IMR-90 (cell line): ENCODE results near the gene FAM171A1. TPM values are rescaled to one million over a fixed set of nuclear protein-coding genes. Genes with fewer than 3 reads are reported as not detected.

Source experiments
- ATAC-seq: fragments of 200-7000 bp; cut with Tn5 transposase; 2 replicates; pipeline ENCODE4 v1.9.1; 2020; ENCODE audit warnings: low read depth, mild to moderate bottlenecking, moderate library complexity
- BruUV-seq: library from RNA; stranded (reverse); fragments of 400-500 nt; replicated peaks from 2 replicates; lab custom pipeline; 2021; lab: Mats Ljungman, UMichigan
- CTCF ChIA-PET: fragments of 300-600 bp; formaldehyde crosslinking; extraction: SDS; loops from one replicate; lab custom pipeline; 2021; ENCODE audit warnings: antibody characterized with exemption; lab: Yijun Ruan, JAX
- POLR2A ChIA-PET: fragments of 300-600 bp; sonication (Branson Sonifier 250); formaldehyde crosslinking; loops from one replicate; lab custom pipeline; 2022; ENCODE audit warnings: antibody characterized with exemption; ENCODE audit not compliant: unreplicated experiment; lab: Charles Lee
- DNase-seq: peaks from one replicate; pipeline ENCODE4 v3.0.0; 2013
- H2AFZ ChIP-seq: replicated peaks from 2 replicates; pipeline ENCODE3; 2013; ENCODE audit warnings: low read length, mild to moderate bottlenecking; ENCODE audit not compliant: poor library complexity
- H2AK5ac ChIP-seq: 2 replicates; pipeline ENCODE4 v1.6.1; 2013; ENCODE audit warnings: low read depth, low read length, inconsistent platforms
- H2AK9ac ChIP-seq: replicated peaks from 2 replicates; pipeline ENCODE3; 2013; ENCODE audit warnings: mild to moderate bottlenecking, low read depth, low read length, moderate library complexity; ENCODE audit not compliant: poor library complexity
- H2BK120ac ChIP-seq: 2 replicates; pipeline ENCODE4 v1.6.1; 2013; ENCODE audit warnings: low read depth, low read length, inconsistent platforms
- H2BK15ac ChIP-seq: 3 replicates; pipeline ENCODE4 v1.6.1; 2013; ENCODE audit warnings: low read depth, low read length, inconsistent platforms
- H2BK20ac ChIP-seq: 2 replicates; pipeline ENCODE4 v1.6.1; 2013; ENCODE audit warnings: low read depth, mild to moderate bottlenecking, inconsistent platforms, low read length, moderate library complexity
- H2BK5ac ChIP-seq: 2 replicates; pipeline ENCODE4 v1.6.1; 2013; ENCODE audit warnings: mild to moderate bottlenecking, low read depth, low read length, inconsistent platforms; ENCODE audit not compliant: poor library complexity, severe bottlenecking
- H3K14ac ChIP-seq: replicated peaks from 2 replicates; pipeline ENCODE4 v1.6.1; 2013; ENCODE audit warnings: low read depth, low read length, inconsistent platforms
- H3K18ac ChIP-seq: 2 replicates; pipeline ENCODE4 v1.6.1; 2013; ENCODE audit warnings: low read depth, low read length, control low read depth
- H3K23ac ChIP-seq: 2 replicates; pipeline ENCODE4 v1.6.1; 2013; ENCODE audit warnings: low read depth, low read length, inconsistent platforms
- H3K27ac ChIP-seq: 2 replicates; pipeline ENCODE4 v1.5.1; 2013; ENCODE audit warnings: mild to moderate bottlenecking, control low read depth, low read length; ENCODE audit not compliant: insufficient read depth
- H3K27me3 ChIP-seq: 2 replicates; pipeline ENCODE4 v1.6.1; 2013; ENCODE audit warnings: low read length; ENCODE audit not compliant: control insufficient read depth, insufficient read depth
- H3K36me3 ChIP-seq: 2 replicates; pipeline ENCODE4 v1.6.1; 2013; ENCODE audit warnings: low read length, mixed read lengths; ENCODE audit not compliant: control insufficient read depth, insufficient read depth
- H3K4ac ChIP-seq: 2 replicates; pipeline ENCODE4 v1.6.1; 2013; ENCODE audit warnings: low read depth, low read length, inconsistent platforms
- H3K4me1 ChIP-seq: 2 replicates; pipeline ENCODE4 v1.6.1; 2013; ENCODE audit warnings: low read length, mixed read lengths; ENCODE audit not compliant: control insufficient read depth, insufficient read depth
- H3K4me2 ChIP-seq: 2 replicates; pipeline ENCODE4 v1.6.1; 2013; ENCODE audit warnings: low read depth, mild to moderate bottlenecking, control low read depth, low read length, moderate library complexity
- H3K4me3 ChIP-seq: 2 replicates; pipeline ENCODE4 v1.5.1; 2013; ENCODE audit warnings: low read depth, mild to moderate bottlenecking, control low read depth, low read length, moderate library complexity; ENCODE audit not compliant: insufficient read depth
- H3K56ac ChIP-seq: 2 replicates; pipeline ENCODE4 v1.6.1; 2013; ENCODE audit warnings: low read length, inconsistent platforms; ENCODE audit not compliant: insufficient read depth; ENCODE audit errors: extremely low read depth
- H3K79me1 ChIP-seq, 2 experiments: 2 replicates each; pipeline ENCODE4 v1.6.1; 2013; ENCODE audit warnings: low read length in 2 of 2, inconsistent platforms in 1 of 2, low read depth in 1 of 2
- H3K9ac ChIP-seq: 2 replicates; pipeline ENCODE4 v1.6.1; 2013; ENCODE audit warnings: low read depth, low read length, control low read depth
- H3K9me1 ChIP-seq: 2 replicates; pipeline ENCODE4 v1.6.1; 2013; ENCODE audit warnings: low read length, inconsistent platforms; ENCODE audit not compliant: insufficient read depth
- H3K9me3 ChIP-seq: 2 replicates; pipeline ENCODE4 v1.6.1; 2013; ENCODE audit warnings: low read length; ENCODE audit not compliant: control insufficient read depth, insufficient read depth
- H4K20me1 ChIP-seq: 2 replicates; pipeline ENCODE4 v1.6.1; 2013; ENCODE audit warnings: low read length, inconsistent platforms; ENCODE audit not compliant: insufficient read depth
- H4K5ac ChIP-seq: 2 replicates; pipeline ENCODE4 v1.6.1; 2013; ENCODE audit warnings: mild to moderate bottlenecking, low read depth, low read length, control low read depth
- H4K8ac ChIP-seq, 2 experiments: 2 replicates each; pipeline ENCODE4 v1.6.1; 2013; ENCODE audit warnings: low read depth in 2 of 2, low read length in 2 of 2, control low read depth in 1 of 2, inconsistent platforms in 1 of 2
- H4K91ac ChIP-seq: 2 replicates; pipeline ENCODE4 v1.6.1; 2013; ENCODE audit warnings: low read depth, low read length, inconsistent platforms; ENCODE audit not compliant: insufficient read depth
- BHLHE40 ChIP-seq: fragments of 150-350 bp; IDR thresholded peaks from 2 replicates; pipeline ENCODE4 v1.6.1; 2016; ENCODE audit warnings: mild to moderate bottlenecking, low read depth, low read length
- CEBPB ChIP-seq: IDR thresholded peaks from 2 replicates; pipeline ENCODE4 v1.6.1; 2012; ENCODE audit warnings: low read depth, low read length, improper control_type of control experiment
- ELK1 ChIP-seq: fragments of 150-350 bp; IDR thresholded peaks from 2 replicates; pipeline ENCODE4 v1.6.1; 2016; ENCODE audit warnings: low read depth, mild to moderate bottlenecking, low read length, moderate library complexity, borderline replicate concordance
- WGBS, 2 experiments: methylation state at CpG; one replicate each; pipeline versions ENCODE4 v1.1.5 to v1.1.7; 2013; ENCODE audit warnings: missing lambda C conversion rate in 2 of 2; ENCODE audit not compliant: insufficient read length in 1 of 2; ENCODE audit errors: extremely low coverage in 2 of 2; 5-methylcytosine and 5-hydroxymethylcytosine counted together
- dilution Hi-C: fragments of 300-500 bp; cut with HindIII; formaldehyde crosslinking; loops from one replicate; pipeline ENCODE4 v1.14.3; 2018; ENCODE audit warnings: low sequenced_read_pairs; ENCODE audit not compliant: unreplicated experiment
- in situ Hi-C: fragments of 300-500 bp; cut with MboI; formaldehyde crosslinking; loops from 3 replicates; pipeline ENCODE4 v1.14.3; 2019; ENCODE audit warnings: low sequenced_read_pairs, inconsistent platforms, mixed read lengths
- intact Hi-C: fragments of 100-400 bp; cut with micrococcal nuclease; formaldehyde crosslinking; loops from 2 replicates; pipeline ENCODE4 v1.10.0; 2022
- polyA plus RNA-seq, 3 experiments: library from polyadenylated mRNA; depleted of rRNA; stranded (reverse); fragments of >200 nt; gene quantifications; 2 replicates each; pipeline ENCODE4 v1.2.3, GENCODE V29; 2012; ENCODE audit warnings: low replicate concordance in 1 of 3
- total RNA-seq: library from RNA; depleted of rRNA; stranded (reverse); fragments of >200 nt; gene quantifications from 2 replicates; pipeline ENCODE4 v1.2.3, GENCODE V29; 2012

Gene FAM171A1
- total and polyA plus RNA-seq, 2 of the 4 experiments (the other 2 are of a cell fraction) = 20.3 to 30.6 TPM

GRCh38 chr10:15183689-15184481 is 187.2 kb downstream of the FAM171A1 start (continued):
- no peak for TF ChIP-seq BHLHE40

GRCh38 chr10:15182540-15183207 is 188.4 kb downstream of the FAM171A1 start:
- Histone ChIP-seq H3K27ac (no peak overlapping the region), H3K36me3 (no peaks in the 10 kb centered on the region), H3K23ac (peak overlapping the region; percentile 9; the same call in 1 of the 2 replicates), H2AK5ac (no peak overlapping the region), H3K4me1 (peaks cover 2% of the 10 kb centered on the region; the same call in 1 of the 2 replicates), H4K8ac (peak overlapping the region in 1 of 2 experiments; percentile 34; a peak in 1 of 4 replicates), H3K14ac (no peak overlapping the region), H2AFZ (no peak overlapping the region), H3K27me3 (peaks cover 3% of the 10 kb centered on the region; the same call in 1 of the 2 replicates), H4K20me1 (no peaks in the 10 kb centered on the region), H3K9ac (no peak overlapping the region), H2BK5ac (no peak overlapping the region), H3K4me2 (no peak overlapping the region), H3K18ac (no peak overlapping the region), H2BK15ac (0 out of 3 replicates have a peak overlapping the region, but pooled peaks have one; percentile 2), H3K56ac (no peak overlapping the region), H2BK20ac (peak overlapping the region; percentile 66; the same call in 1 of the 2 replicates), H4K91ac (no peak overlapping the region), H3K79me1 (no peaks in the 10 kb centered on the region), H3K4me3 (no peak overlapping the region), H4K5ac (no peak overlapping the region), H3K9me3 (no peaks in the 10 kb centered on the region), H3K9me1 (no peaks in the 10 kb centered on the region), H2AK9ac (no peak overlapping the region), H2BK120ac (peak overlapping the region; percentile 67), H3K4ac (peak overlapping the region; percentile 44; the same call in 1 of the 2 replicates)
- TF ChIP-seq CEBPB = peak; percentile 88
- TF ChIP-seq ELK1 = no peak
- intact Hi-C loops = no loop called here
- DNase-seq (peak; percentile 58), ATAC-seq (peak; percentile 57)
- dilution Hi-C loops = no loop called here
- no TSS peak for BruUV-seq
- POLR2A ChIA-PET = no interaction called here
- 86% methylated on average over 6 of the region's 8 CpGs; no CpG with 5 or more reads in 1 of the 2 experiments for WGBS, 2 experiments
- in situ Hi-C loops = no loop called here
- CTCF ChIA-PET = interaction anchor here (0.6 kb wide), 1 partner anchor 729 kb away, joined by 3 read pairs; no protein-coding TSS in a partner anchor
